HG02970 (cell line): ENCODE results near the gene RUNX3.

Source experiments
- ATAC-seq: cut with Tn5 transposase; IDR thresholded peaks from one replicate; pipeline ENCODE4 v1.9.1; 2021; ENCODE audit warnings: mild to moderate bottlenecking, moderate library complexity, moderate number of reproducible peaks; ENCODE audit not compliant: unreplicated experiment, low FRiP score

RUNX3 gene

GRCh38 chr1:24849672-24850295, 80.3 kb downstream of the RUNX3 start:
- ATAC-seq, result no peak
